ENCODE results near the gene CAPS.
"Not testable (repeated sequence)": the region's sequence is repeated elsewhere in the genome, so short reads cannot be mapped to it uniquely, and the experiment has no call there.

The CAPS gene

DNA sequence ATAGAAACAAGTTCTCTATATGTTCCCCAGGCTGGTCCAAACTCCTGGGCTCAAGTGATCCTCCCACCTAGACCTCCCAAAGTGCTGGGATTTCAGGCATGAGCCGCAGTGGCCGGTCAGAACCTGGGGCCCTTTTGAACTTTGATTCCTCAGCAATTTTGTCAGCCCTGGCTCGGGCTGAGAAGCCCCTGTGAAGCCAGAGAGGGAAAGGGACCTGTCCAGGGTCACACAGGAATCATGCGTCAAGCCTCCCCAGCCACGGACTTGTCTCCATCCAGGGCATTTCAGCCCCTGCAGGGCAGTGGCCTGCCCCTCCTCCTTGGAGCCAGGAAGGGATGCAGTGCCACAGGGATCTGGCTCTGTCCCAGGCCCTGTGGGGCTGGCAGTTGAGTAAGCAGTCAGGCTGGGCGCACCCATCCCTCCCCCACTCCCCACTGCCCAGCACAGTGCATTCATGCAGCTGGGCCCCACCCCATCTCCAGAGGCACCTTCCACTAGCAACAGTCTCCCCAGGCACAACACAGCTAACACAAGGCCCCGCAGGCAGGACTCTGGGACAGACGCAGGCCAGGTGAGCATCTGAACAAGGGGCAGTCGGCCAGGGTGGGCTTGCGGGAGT, at the start of gene CAPS:
Gene CAPS, plus strand, starts transcription at position 516 of the 619 bp plus-strand sequence. CDS start 153 bp downstream, outside the sequence.
- DNase-seq (ENCODE audit: low read depth in 1 of 2, low spot score in 1 of 2) = peak; percentile 25 to 35
- in situ Hi-C loops (cut with HindIII; ENCODE audit: low pct_unique_long_range_greater_than_20kb, low sequenced_read_pairs) = no loop called here
- no peak for TF ChIP-seq JUND (IDR thresholded peaks at IDR 0.05; ENCODE audit: low read depth)

DNA sequence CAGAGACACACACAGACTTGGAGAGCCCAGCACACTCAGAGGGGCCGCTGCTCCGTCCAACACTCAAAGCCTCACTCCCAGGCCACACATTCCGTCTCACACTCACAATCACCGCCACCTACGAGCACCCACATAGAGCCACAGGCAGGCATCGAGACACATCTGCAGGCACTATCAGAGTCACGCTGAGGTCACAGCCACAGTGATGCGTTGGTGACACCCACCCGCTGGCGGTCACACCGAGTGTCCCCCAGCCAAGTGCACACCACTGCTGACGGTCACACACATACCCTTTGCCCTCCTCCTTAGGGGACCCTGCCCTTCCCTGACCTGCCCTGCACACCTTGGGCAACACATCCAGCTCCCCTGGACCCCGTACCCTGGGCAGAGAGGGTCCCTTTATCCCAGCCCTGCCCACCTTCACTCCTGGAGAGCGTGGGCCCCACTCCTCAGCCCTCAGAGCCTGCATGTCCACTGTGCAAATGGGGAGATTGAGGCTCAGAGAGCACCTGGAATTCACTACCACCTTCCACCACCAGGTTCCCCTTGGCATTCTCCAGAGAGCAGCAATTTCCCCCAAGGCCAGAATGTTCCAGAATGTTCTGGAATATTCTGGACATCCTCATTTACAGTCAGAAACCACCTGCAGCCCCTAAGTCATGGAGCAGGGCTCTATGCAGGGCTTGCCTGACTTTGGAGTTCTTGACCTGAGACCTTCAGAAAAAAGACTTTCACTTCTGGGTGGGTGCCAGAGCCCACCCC, 49.1 kb upstream of the CAPS start:
- DNase-seq (ENCODE audit: low read depth in 1 of 2, low spot score in 1 of 2) = peak in 1 of 2 experiments; percentile 31
- no peak for TF ChIP-seq JUND (IDR thresholded peaks at IDR 0.05; ENCODE audit: low read depth)
- in situ Hi-C loops (cut with HindIII; ENCODE audit: low pct_unique_long_range_greater_than_20kb, low sequenced_read_pairs) = no loop called here

DNA sequence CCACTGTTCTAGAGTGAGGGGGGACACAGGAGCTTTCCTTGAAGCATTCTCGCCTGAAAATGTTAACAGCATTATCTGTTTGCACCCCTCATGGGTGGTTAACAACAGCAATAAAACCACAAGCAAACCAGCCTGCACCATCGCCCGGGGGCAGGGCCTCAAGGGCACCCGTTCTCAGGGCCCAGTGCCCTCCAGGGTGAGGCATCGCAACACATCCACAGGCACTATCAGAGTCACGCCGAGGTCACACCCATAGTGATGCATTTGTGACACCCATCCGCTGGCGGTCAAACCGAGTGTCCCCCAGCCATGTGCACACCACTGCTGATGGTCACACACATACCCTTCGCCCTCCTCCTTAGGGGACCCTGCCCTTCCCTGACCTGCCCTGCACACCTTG, 48.3 kb upstream of the CAPS start:
- TF ChIP-seq JUND (IDR thresholded peaks at IDR 0.05; ENCODE audit: low read depth) = no peak
- no peak for DNase-seq (ENCODE audit: low read depth in 1 of 2, low spot score in 1 of 2)
- in situ Hi-C loops (cut with HindIII; ENCODE audit: low pct_unique_long_range_greater_than_20kb, low sequenced_read_pairs) = no loop called here

DNA sequence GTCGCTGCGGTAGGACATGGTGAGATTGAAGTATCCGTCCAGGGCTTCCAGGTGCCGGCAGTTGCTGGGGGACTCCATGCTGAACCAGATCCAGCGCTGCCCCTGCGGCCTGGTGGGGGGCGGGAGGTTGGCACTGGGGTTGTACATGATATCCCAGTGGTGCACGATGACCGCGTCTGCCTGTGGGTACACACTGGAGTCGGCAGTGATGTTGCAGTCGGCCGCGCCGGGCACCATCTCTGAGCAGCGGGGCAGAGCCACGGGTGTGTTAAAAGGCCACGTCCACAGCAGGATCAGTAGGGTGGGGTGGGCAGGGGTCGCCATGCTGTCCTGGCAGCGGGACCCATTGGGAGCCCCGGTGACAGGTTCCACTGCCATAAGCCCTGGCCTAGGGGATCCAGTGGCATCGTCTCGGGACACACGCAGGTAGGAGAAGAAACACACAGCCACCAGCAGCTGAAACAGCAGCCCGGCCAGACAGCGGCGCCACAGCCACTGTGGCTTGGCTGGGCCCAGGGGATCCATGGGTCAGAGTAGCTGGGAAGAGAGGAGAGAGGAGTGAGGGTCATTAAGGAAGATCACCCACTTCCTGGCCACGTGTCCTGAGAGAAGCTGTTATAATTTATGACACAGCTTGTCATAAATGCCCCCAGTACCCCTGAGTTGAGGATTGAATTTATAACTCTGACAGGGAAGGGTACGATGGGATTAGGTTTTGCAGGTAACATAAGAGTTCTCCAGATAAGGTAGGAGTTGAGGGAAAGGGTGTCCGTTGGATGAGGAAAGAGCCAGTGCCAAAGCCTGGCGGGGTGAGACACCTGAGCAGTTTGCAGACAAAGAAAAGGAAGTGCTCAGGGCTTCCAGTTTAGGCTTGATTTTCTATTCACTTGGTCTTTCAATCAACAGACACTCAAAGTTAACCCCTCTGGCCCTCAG, 46.6 kb upstream of the CAPS start:
- in situ Hi-C loops (cut with HindIII; ENCODE audit: low pct_unique_long_range_greater_than_20kb, low sequenced_read_pairs) = no loop called here
- DNase-seq (ENCODE audit: low read depth in 1 of 2, low spot score in 1 of 2) = no peak
- no peak for TF ChIP-seq JUND (IDR thresholded peaks at IDR 0.05; ENCODE audit: low read depth)

DNA sequence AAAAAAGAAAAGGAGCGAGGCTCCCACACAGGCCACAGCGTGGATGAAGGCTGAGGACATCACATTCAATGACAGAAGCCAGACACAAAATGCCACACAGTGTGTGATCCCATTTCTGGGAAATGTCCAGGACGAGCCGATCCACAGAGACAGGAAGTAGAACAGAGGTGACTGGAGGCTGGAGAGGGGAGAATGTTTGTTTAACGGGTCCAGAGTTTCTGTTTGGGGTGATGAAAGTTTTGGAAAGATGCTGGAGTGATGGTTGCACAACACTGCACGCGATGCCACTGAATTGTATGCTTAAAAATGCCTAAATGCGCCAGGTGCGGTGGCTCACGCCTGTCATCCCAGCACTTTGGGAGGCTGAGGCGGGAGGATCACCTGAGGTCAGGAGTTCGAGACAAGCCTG, 43.1 kb upstream of the CAPS start:
- TF ChIP-seq JUND (IDR thresholded peaks at IDR 0.05; ENCODE audit: low read depth) = no peak
- in situ Hi-C loops (cut with HindIII; ENCODE audit: low pct_unique_long_range_greater_than_20kb, low sequenced_read_pairs) = no loop called here
- no peak for DNase-seq (ENCODE audit: low read depth in 1 of 2, low spot score in 1 of 2)

DNA sequence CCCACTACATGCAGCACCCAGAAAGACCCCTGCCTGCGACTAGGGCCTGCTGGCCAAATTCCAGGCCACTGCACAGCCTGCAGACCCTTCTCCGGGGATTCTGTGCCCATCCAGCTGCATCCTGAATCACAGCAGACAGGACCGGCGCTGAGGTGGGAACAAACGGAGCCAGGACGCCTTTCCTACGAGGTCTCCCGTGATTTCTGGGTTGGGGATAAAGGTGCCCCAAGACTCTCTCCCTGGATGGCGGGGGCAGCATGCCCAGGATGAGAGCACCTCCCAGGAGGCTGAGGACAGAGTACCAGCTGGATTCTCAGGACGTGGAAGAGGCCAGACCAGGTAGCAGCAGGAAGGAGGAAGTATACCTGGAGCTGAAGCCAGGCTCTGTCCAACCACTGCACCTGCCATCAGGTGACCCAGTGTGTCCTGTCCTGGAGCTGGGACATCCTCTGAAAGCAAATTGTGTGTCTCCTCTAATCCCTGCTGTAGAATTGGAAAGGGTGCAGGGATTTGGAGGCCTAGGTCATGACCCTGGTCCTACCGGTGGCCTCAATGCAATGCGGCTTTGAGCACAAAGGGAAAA, 40.3 kb upstream of the CAPS start:
- no peak for TF ChIP-seq JUND (IDR thresholded peaks at IDR 0.05; ENCODE audit: low read depth)
- no peak for DNase-seq (ENCODE audit: low read depth in 1 of 2, low spot score in 1 of 2)
- in situ Hi-C loops (cut with HindIII; ENCODE audit: low pct_unique_long_range_greater_than_20kb, low sequenced_read_pairs) = no loop called here

DNA sequence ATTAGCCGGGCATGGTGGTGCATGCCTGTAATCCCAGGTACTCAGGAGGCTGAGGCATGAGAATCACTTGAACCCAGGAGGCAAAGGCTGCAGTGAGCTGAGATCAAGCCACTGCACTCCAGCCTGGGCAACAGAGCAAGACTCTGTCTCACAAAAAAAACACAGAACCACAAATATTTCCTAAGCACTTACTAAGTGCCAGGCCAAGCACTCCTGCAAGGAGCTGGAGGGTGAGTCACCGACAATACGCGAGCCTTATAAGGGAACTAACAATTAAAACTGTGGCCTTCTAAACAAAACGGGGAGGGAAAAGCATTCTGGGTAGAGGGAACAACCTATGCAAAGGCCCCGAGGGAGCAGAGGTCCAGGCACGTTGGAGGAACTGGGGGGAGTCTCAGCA, 39.6 kb upstream of the CAPS start:
- in situ Hi-C loops (cut with HindIII; ENCODE audit: low pct_unique_long_range_greater_than_20kb, low sequenced_read_pairs); DNase-seq (ENCODE audit: low read depth in 1 of 2, low spot score in 1 of 2): not testable (repeated sequence)

DNA sequence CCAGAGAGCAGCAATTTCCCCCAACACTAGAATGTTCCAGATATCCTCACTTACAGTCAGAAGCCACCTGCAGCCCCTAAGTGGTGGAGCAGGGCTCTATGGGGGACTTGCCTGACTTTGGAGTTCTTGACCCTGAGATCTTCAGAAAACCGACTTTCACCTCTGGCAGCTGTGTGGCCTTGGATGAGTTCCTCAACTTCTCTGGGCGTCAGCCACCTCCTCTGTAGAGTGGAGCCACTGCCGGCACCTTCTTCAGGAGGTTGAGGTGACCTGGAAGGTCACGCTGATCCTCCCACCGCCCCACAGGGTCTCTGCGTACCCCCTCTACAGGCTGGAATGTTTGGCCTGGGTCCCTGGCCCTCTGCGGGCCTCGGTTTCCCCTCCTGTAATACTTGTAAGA, 36.6 kb upstream of the CAPS start:
- no peak for DNase-seq (ENCODE audit: low read depth in 1 of 2, low spot score in 1 of 2)
- no peak for TF ChIP-seq JUND (IDR thresholded peaks at IDR 0.05; ENCODE audit: low read depth)
- in situ Hi-C loops (cut with HindIII; ENCODE audit: low pct_unique_long_range_greater_than_20kb, low sequenced_read_pairs) = no loop called here

DNA sequence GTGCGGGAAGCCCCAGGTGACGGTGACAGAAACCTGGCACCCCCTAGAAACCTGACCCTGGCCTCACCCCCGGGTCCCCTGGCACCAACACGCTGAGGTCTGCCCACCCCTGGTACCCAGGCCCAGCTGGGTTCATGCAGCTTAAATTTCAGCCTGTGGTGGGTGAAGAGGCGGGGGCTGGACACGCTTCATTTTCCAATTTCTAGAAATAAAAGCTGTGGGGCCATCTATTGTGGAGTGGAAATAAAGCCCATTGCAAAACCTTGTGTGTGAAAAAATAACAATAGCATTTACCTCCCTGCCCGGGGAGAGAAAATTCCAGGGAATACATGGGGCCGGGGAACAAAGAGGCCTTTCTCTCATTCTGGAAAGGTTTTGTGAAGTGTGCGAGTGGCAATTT, 36.2 kb upstream of the CAPS start:
- in situ Hi-C loops (cut with HindIII; ENCODE audit: low pct_unique_long_range_greater_than_20kb, low sequenced_read_pairs) = no loop called here
- TF ChIP-seq JUND (IDR thresholded peaks at IDR 0.05; ENCODE audit: low read depth) = no peak
- DNase-seq (ENCODE audit: low read depth in 1 of 2, low spot score in 1 of 2) = no peak

DNA sequence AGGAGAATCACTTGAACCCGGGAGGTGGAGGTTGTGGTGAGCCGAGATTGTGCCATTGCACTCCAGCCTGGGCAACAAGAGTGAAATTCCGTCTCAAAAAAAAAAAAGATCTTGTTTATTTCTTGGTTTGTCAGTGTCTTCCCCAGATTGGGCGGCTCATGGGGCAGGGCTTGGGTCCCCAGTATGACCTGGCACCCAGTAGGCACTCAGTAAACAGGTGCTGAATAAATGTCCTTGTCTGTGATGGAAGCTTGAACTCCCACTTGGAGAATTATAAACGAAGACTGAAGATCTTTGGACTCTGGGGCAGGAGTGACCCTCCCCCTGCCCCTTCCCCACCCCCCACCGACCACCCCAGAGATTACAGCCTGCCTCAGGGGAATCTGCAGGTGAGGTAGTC, 33.9 kb upstream of the CAPS start:
- TF ChIP-seq JUND (IDR thresholded peaks at IDR 0.05; ENCODE audit: low read depth) = no peak
- in situ Hi-C loops (cut with HindIII; ENCODE audit: low pct_unique_long_range_greater_than_20kb, low sequenced_read_pairs) = no loop called here
- DNase-seq (ENCODE audit: low read depth in 1 of 2, low spot score in 1 of 2) = no peak

DNA sequence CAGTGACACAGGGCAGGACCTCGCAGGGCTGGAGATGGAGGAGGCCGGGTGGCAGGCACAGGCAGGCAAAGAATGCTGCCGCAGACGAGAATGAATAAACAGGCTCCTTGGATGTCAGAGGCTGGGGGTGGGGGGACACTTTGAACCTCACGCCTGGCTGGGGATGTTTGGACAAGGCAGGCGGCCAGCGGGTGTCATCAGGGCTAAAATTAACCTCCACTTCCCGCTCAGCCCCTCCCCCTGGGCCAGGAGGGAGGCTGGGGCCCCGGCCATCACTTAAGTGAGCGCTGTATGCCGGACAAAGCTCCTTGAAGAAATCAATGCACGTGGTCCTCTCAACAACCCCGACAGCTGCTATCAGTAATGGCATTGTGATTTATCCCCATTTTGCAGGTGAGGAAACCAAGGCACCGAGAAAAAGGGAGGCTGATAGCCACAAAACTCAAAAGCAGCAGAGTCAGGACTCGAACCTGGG, 33.4 kb upstream of the CAPS start:
- DNase-seq (ENCODE audit: low read depth in 1 of 2, low spot score in 1 of 2) = no peak
- in situ Hi-C loops (cut with HindIII; ENCODE audit: low pct_unique_long_range_greater_than_20kb, low sequenced_read_pairs) = no loop called here
- TF ChIP-seq JUND (IDR thresholded peaks at IDR 0.05; ENCODE audit: low read depth) = no peak

DNA sequence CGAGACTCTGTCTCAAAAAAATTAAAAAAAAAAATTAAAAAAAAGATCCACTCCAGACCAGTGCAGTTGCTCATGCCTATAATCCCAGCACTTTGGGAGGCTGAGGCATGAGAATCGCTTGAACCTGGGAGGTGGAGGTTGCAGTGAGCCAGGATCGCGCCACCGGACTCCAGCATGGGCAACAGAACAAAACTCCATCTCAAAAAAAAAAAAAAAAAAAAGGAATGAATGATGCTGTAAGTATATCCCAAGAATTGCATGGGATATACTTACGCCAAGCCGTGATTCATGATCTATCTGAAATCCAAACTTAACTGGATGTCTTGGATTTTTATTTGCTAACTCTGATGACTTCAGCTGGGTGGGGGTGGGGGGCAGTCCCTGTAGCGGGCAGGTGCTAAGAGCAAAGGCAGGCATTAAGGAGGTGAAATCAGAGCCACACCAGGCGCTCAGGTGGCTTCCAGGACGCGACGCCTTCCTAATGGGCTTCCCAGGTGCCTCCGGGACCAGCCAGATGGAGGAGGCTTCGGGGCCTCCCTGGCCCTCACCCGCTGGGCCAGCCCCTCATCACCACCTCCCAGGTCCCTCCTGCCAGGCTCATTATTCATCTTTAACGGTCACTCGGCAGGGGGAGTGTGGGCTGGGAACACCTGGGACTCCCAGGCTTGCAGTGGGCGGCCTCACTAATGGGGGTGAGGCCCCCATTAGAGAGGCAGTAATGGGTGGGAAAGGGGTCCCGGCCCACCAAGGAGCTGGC, 32.3 kb upstream of the CAPS start:
- in situ Hi-C loops (cut with HindIII; ENCODE audit: low pct_unique_long_range_greater_than_20kb, low sequenced_read_pairs) = no loop called here
- no peak for DNase-seq (ENCODE audit: low read depth in 1 of 2, low spot score in 1 of 2)
- no peak for TF ChIP-seq JUND (IDR thresholded peaks at IDR 0.05; ENCODE audit: low read depth)
